ENCODE results near the gene TMEM50B.

- TF ChIP-seq CTCF (IDR thresholded peaks at IDR 0.05): no peak
- no peak for TF ChIP-seq POLR2A (IDR thresholded peaks at IDR 0.05)
Observed at GRCh38 chr21:33452362-33452761, 27.4 kb downstream of the TMEM50B start.
